GM21423 (cell line): Measurements from ENCODE around the gene LRRC52.

Experiments used
- ATAC-seq: cut with Tn5 transposase; IDR thresholded peaks from one replicate; pipeline ENCODE4 v1.9.1; 2021; ENCODE audit warnings: mild to moderate bottlenecking, moderate library complexity; ENCODE audit not compliant: unreplicated experiment

Gene LRRC52

GRCh38 chr1:165543532-165544438 lies at the start of gene LRRC52:
Gene LRRC52 (plus strand): TSS chr1:165544000. CDS start chr1:165544297, 297 bp downstream.
- no peak for ATAC-seq

GRCh38 chr1:165494949-165495857 lies 48.6 kb upstream of the LRRC52 start:
- ATAC-seq, result no peak

GRCh38 chr1:165495858-165496205 lies 48.0 kb upstream of the LRRC52 start:
- no peak for ATAC-seq

- ATAC-seq, result no peak
Measured at GRCh38 chr1:165496501-165496900, 47.3 kb upstream of the LRRC52 start.

- ATAC-seq, result no peak
Measured at GRCh38 chr1:165497069-165498013, 46.5 kb upstream of the LRRC52 start.

- ATAC-seq, result no peak
Measured at GRCh38 chr1:165501330-165501969, 42.4 kb upstream of the LRRC52 start.

GRCh38 chr1:165501970-165502348 lies 41.8 kb upstream of the LRRC52 start:
- ATAC-seq, result no peak

- no peak for ATAC-seq
Measured at GRCh38 chr1:165507570-165507969, 36.2 kb upstream of the LRRC52 start.

GRCh38 chr1:165508291-165508690 lies 35.5 kb upstream of the LRRC52 start:
- no peak for ATAC-seq

- ATAC-seq, result no peak
Measured at GRCh38 chr1:165512816-165513215, 31.0 kb upstream of the LRRC52 start.

GRCh38 chr1:165516469-165516868 lies 27.3 kb upstream of the LRRC52 start:
- ATAC-seq, result no peak

GRCh38 chr1:165520646-165521045 lies 23.2 kb upstream of the LRRC52 start:
- ATAC-seq, result no peak

- ATAC-seq, result no peak
Measured at GRCh38 chr1:165524639-165525285, 19.0 kb upstream of the LRRC52 start.

- no peak for ATAC-seq
Measured at GRCh38 chr1:165525708-165526107, 18.1 kb upstream of the LRRC52 start.

GRCh38 chr1:165527251-165528007 lies 16.4 kb upstream of the LRRC52 start:
- no peak for ATAC-seq

GRCh38 chr1:165531021-165531420 lies 12.8 kb upstream of the LRRC52 start:
- no peak for ATAC-seq

GRCh38 chr1:165532053-165532452 lies 11.7 kb upstream of the LRRC52 start:
- ATAC-seq, result no peak

- no peak for ATAC-seq
Measured at GRCh38 chr1:165533254-165533653, 10.5 kb upstream of the LRRC52 start.

- no peak for ATAC-seq
Measured at GRCh38 chr1:165536016-165536415, 7.8 kb upstream of the LRRC52 start.
